Keratinocyte (primary cell): ENCODE results near the gene TMEM267. TPM values are rescaled to one million over a fixed set of nuclear protein-coding genes. Genes with fewer than 3 reads are reported as not detected.

Source experiments
- DNase-seq: peaks from one replicate; pipeline ENCODE4 v3.0.0-alpha.2; 2011; ENCODE audit warnings: low read depth, missing footprints, low spot score
- FAIRE-seq: peaks from 2 replicates; lab custom pipeline; 2011; peaks lifted over from hg19 to GRCh38; lab: Jason Lieb, UNC
- H2AFZ ChIP-seq: 2 replicates; pipeline ENCODE4 v1.6.0; 2012; ENCODE audit warnings: low read length, control low read depth, inconsistent platforms; ENCODE audit not compliant: control insufficient read depth
- H3K27ac ChIP-seq: 2 replicates; pipeline ENCODE4 v1.5.1; 2011; ENCODE audit warnings: low read length; ENCODE audit not compliant: control insufficient read depth, insufficient read depth
- H3K27me3 ChIP-seq: 3 replicates; pipeline ENCODE4 v1.6.0; 2011; ENCODE audit warnings: low read length; ENCODE audit not compliant: control insufficient read depth, insufficient read depth; ENCODE audit errors: extremely low read depth
- H3K36me3 ChIP-seq, 2 experiments: 2 replicates in 1 of 2; 3 replicates in 1 of 2; pipeline ENCODE4 v1.5.1; 2011; ENCODE audit warnings: low read length in 2 of 2, mild to moderate bottlenecking in 1 of 2; ENCODE audit not compliant: control insufficient read depth in 2 of 2, insufficient read depth in 2 of 2; ENCODE audit errors: extremely low read depth in 1 of 2
- H3K4me1 ChIP-seq: 3 replicates; pipeline ENCODE4 v1.5.1; 2011; ENCODE audit warnings: low read length; ENCODE audit not compliant: control insufficient read depth, insufficient read depth; ENCODE audit errors: extremely low read depth
- H3K4me2 ChIP-seq: 3 replicates; pipeline ENCODE4 v1.6.0; 2011; ENCODE audit warnings: low read depth, low read length; ENCODE audit not compliant: control insufficient read depth, insufficient read depth; ENCODE audit errors: extremely low read depth
- H3K4me3 ChIP-seq, 3 experiments: fragments of 200-600 bp in 1 of 3; sonication (generic) in 1 of 3; 2 replicates in 2 of 3; 3 replicates in 1 of 3; pipeline ENCODE4 v1.5.1; 2011 to 2016; ENCODE audit warnings: low read length in 3 of 3, mild to moderate bottlenecking in 3 of 3, control low read depth in 2 of 3, inconsistent platforms in 1 of 3, low read depth in 1 of 3, mixed read lengths in 1 of 3, mixed run types in 1 of 3, moderate library complexity in 1 of 3; ENCODE audit not compliant: control insufficient read depth in 2 of 3, insufficient read depth in 2 of 3; ENCODE audit errors: extremely low read depth in 1 of 3
- H3K79me2 ChIP-seq: 2 replicates; pipeline ENCODE4 v1.6.0; 2012; ENCODE audit warnings: low read length; ENCODE audit not compliant: control insufficient read depth, insufficient read depth
- H3K9ac ChIP-seq: 3 replicates; pipeline ENCODE4 v1.6.0; 2011; ENCODE audit warnings: low read length; ENCODE audit not compliant: control insufficient read depth, insufficient read depth; ENCODE audit errors: extremely low read depth
- H3K9me1 ChIP-seq: 3 replicates; pipeline ENCODE4 v1.6.0; 2011; ENCODE audit warnings: low read length; ENCODE audit not compliant: control insufficient read depth, insufficient read depth; ENCODE audit errors: extremely low read depth
- H3K9me3 ChIP-seq: 2 replicates; pipeline ENCODE4 v1.5.1; 2012; ENCODE audit warnings: low read depth, low read length; ENCODE audit not compliant: control insufficient read depth
- H4K20me1 ChIP-seq: 3 replicates; pipeline ENCODE4 v1.6.0; 2011; ENCODE audit warnings: low read length; ENCODE audit not compliant: control insufficient read depth, insufficient read depth; ENCODE audit errors: extremely low read depth
- CTCF ChIP-seq, 3 experiments: IDR thresholded peaks in 1 of 3; conservative IDR thresholded peaks in 1 of 3; optimal IDR thresholded peaks in 1 of 3; 2 replicates in 2 of 3; 3 replicates in 1 of 3; pipeline versions ENCODE3 to v1.5.1; 2011; ENCODE audit warnings: low read length in 3 of 3, mild to moderate bottlenecking in 3 of 3, moderate library complexity in 2 of 3, control low read depth in 1 of 3, inconsistent platforms in 1 of 3; ENCODE audit not compliant: insufficient read depth in 2 of 3; ENCODE audit errors: extremely low read depth in 1 of 3
- EZH2 ChIP-seq: IDR thresholded peaks from one replicate; pipeline ENCODE4 v1.6.1; 2012; ENCODE audit warnings: inconsistent platforms, mild to moderate bottlenecking, low read length, moderate library complexity
- dilution Hi-C: fragments of 300-500 bp; cut with MboI; formaldehyde crosslinking; loops from one replicate; pipeline ENCODE4 v1.7.0; 2020; ENCODE audit warnings: low sequenced_read_pairs; ENCODE audit not compliant: extremely low pct_ligation_motif_present
- polyA plus RNA-seq, 5 experiments: library from polyadenylated mRNA; depleted of rRNA in 3 of 5; stranded (reverse) in 3 of 5; stranded (forward) in 1 of 5; unstranded in 1 of 5; fragments of >200 nt; gene quantifications; 1 replicate in 1 of 5; 2 replicates in 3 of 5; 3 replicates in 1 of 5; pipeline versions ENCODE4 v1.2.1 to v1.2.3, GENCODE V29; 2011 to 2012; ENCODE audit warnings: missing spikeins in 2 of 5, low read depth in 1 of 5, low replicate concordance in 1 of 5

The TMEM267 gene
- polyA plus RNA-seq, 1 donor (not counting 4 experiments of a cell fraction or from before 2014, with no cell fraction given) = 30.7 TPM

- TF ChIP-seq EZH2 (no peak), CTCF (optimal IDR thresholded peaks at IDR 0.05 in 1 of 3, IDR thresholded peaks at IDR 0.05 in 1 of 3, conservative IDR thresholded peaks at IDR 0.05 in 1 of 3; ENCODE audit: extremely low read depth in 1 of 3, insufficient read depth in 2 of 3, low read length in 3 of 3) (no peak)
- Histone ChIP-seq H3K4me2 (no peak overlapping the region), H3K4me1 (no peaks in the 10 kb centered on the region), H4K20me1 (no peaks in the 10 kb centered on the region), H3K4me3 (no peak overlapping the region), H3K27ac (no peak overlapping the region), H3K27me3 (no peaks in the 10 kb centered on the region), H3K36me3 (no peaks in the 10 kb centered on the region), H3K9me3 (no peaks in the 10 kb centered on the region), H3K9ac (no peak overlapping the region), H3K9me1 (no peaks in the 10 kb centered on the region), H3K79me2 (no peaks in the 10 kb centered on the region), H2AFZ (no peak overlapping the region)
- dilution Hi-C loops = no loop called here
- no peak for DNase-seq
- no peak for FAIRE-seq
Measured at GRCh38 chr5:43497311-43498104, 13.8 kb upstream of the TMEM267 start.

GRCh38 chr5:43491326-43491725 lies 7.7 kb upstream of the TMEM267 start:
- no peak for TF ChIP-seq CTCF (optimal IDR thresholded peaks at IDR 0.05 in 1 of 3, IDR thresholded peaks at IDR 0.05 in 1 of 3, conservative IDR thresholded peaks at IDR 0.05 in 1 of 3; ENCODE audit: extremely low read depth in 1 of 3, insufficient read depth in 2 of 3, low read length in 3 of 3)
- no peak for TF ChIP-seq EZH2
- dilution Hi-C loops = no loop called here
- Histone ChIP-seq H3K27ac (no peak overlapping the region), H3K4me3 (no peak overlapping the region), H3K9me3 (no peaks in the 10 kb centered on the region), H3K36me3 (no peaks in the 10 kb centered on the region), H3K9ac (no peak overlapping the region), H3K4me2 (no peak overlapping the region), H2AFZ (no peak overlapping the region), H3K27me3 (no peaks in the 10 kb centered on the region), H3K79me2 (no peaks in the 10 kb centered on the region), H4K20me1 (no peaks in the 10 kb centered on the region), H3K9me1 (no peaks in the 10 kb centered on the region), H3K4me1 (no peaks in the 10 kb centered on the region)
- FAIRE-seq (no peak), DNase-seq (no peak)
